GM12878 (cell line): ENCODE results near the gene PTGR3. TPM values are rescaled to one million over a fixed set of nuclear protein-coding genes. Genes with fewer than 3 reads are reported as not detected.

Experiments used
- ATAC-seq: fragments of 200-7000 bp; cut with Tn5 transposase; 3 replicates; pipeline ENCODE4 v1.9.1; 2020; ENCODE audit warnings: mild to moderate bottlenecking, moderate library complexity
- BruUV-seq: library from RNA; stranded (reverse); fragments of 400-500 nt; replicated peaks from 2 replicates; lab custom pipeline; 2021; lab: Mats Ljungman, UMichigan
- CTCF ChIA-PET: fragments of 300-600 bp; sonication (Branson Sonifier 250); formaldehyde crosslinking; extraction: SDS; loops from one replicate; lab custom pipeline; 2021; ENCODE audit warnings: inconsistent platforms; lab: Yijun Ruan, JAX
- POLR2A ChIA-PET: fragments of 350-600 bp; formaldehyde crosslinking; extraction: SDS; loops from one replicate; lab custom pipeline; 2021; ENCODE audit warnings: inconsistent platforms; lab: Charles Lee
- RAD21 ChIA-PET: fragments of 300-600 bp; sonication (Branson Sonifier 250); formaldehyde crosslinking; loops from one replicate; lab custom pipeline; 2023; ENCODE audit warnings: antibody characterized with exemption; ENCODE audit not compliant: unreplicated experiment; lab: Charles Lee
- SMC1A ChIA-PET: fragments of 300-600 bp; sonication (Branson Sonifier 250); formaldehyde crosslinking; loops from one replicate; lab custom pipeline; 2023; ENCODE audit not compliant: unreplicated experiment, uncharacterized antibody; lab: Charles Lee
- DNase-seq: peaks from one replicate; pipeline ENCODE4 v3.0.0-alpha.2; 2011; ENCODE audit warnings: low read depth, low spot score
- FAIRE-seq: peaks from 3 replicates; lab custom pipeline; 2011; peaks lifted over from hg19 to GRCh38; lab: Jason Lieb, UNC
- H2AFZ ChIP-seq: 2 replicates; pipeline ENCODE4 v1.6.0; 2011; ENCODE audit warnings: low read depth, low read length, control low read depth; ENCODE audit not compliant: control insufficient read depth
- H3K27ac ChIP-seq: 2 replicates; pipeline ENCODE4 v1.5.1; 2011; ENCODE audit warnings: control low read depth; ENCODE audit not compliant: control insufficient read depth, insufficient read depth
- H3K27me3 ChIP-seq, 2 experiments: replicated peaks in 1 of 2; 2 replicates each; pipeline versions ENCODE4 v1.6.0 to v1.6.1; 2011; ENCODE audit warnings: low read length in 1 of 2; ENCODE audit not compliant: control insufficient read depth in 2 of 2, insufficient read depth in 2 of 2
- H3K36me3 ChIP-seq, 2 experiments: 2 replicates each; pipeline ENCODE4 v1.5.1; 2011; ENCODE audit warnings: low read length in 1 of 2; ENCODE audit not compliant: control insufficient read depth in 2 of 2, insufficient read depth in 2 of 2
- H3K4me1 ChIP-seq: 2 replicates; pipeline ENCODE4 v1.6.1; 2011; ENCODE audit warnings: mild to moderate bottlenecking, low read length, moderate library complexity, mixed read lengths; ENCODE audit not compliant: control insufficient read depth, insufficient read depth
- H3K4me2 ChIP-seq: 2 replicates; pipeline ENCODE4 v1.6.0; 2011; ENCODE audit warnings: control low read depth; ENCODE audit not compliant: control insufficient read depth, insufficient read depth
- H3K4me3 ChIP-seq: fragments of 200-600 bp; sonication (generic); 2 replicates; pipeline ENCODE4 v1.5.1; 2016
- H3K79me2 ChIP-seq: 2 replicates; pipeline ENCODE4 v1.6.0; 2011; ENCODE audit warnings: low read length; ENCODE audit not compliant: control insufficient read depth, insufficient read depth
- H3K9ac ChIP-seq: 2 replicates; pipeline ENCODE4 v1.8.0; 2011; ENCODE audit warnings: low read length, control low read depth, mixed read lengths; ENCODE audit not compliant: control insufficient read depth, insufficient read depth
- H3K9me3 ChIP-seq: replicated peaks from 3 replicates; pipeline ENCODE4 v1.5.1; 2011; ENCODE audit warnings: mild to moderate bottlenecking, low read length; ENCODE audit not compliant: control insufficient read depth, insufficient read depth
- H4K20me1 ChIP-seq: 2 replicates; pipeline ENCODE4 v1.6.0; 2011; ENCODE audit not compliant: control insufficient read depth, insufficient read depth
- BCL11A ChIP-seq: IDR thresholded peaks from 2 replicates; pipeline ENCODE4 v1.6.1; 2011; ENCODE audit warnings: low read depth, low read length
- CBX5 ChIP-seq: sonication (generic); IDR thresholded peaks from 2 replicates; pipeline ENCODE4 v1.6.1; 2016; ENCODE audit warnings: low read depth, moderate library complexity, mild to moderate bottlenecking, inconsistent platforms
- EZH2 ChIP-seq: IDR thresholded peaks from 2 replicates; pipeline ENCODE4 v1.6.1; 2012; ENCODE audit warnings: low read depth, mild to moderate bottlenecking, control low read depth, inconsistent platforms, low read length, borderline replicate concordance; ENCODE audit not compliant: control insufficient read depth
- MEF2A ChIP-seq: IDR thresholded peaks from 2 replicates; pipeline ENCODE4 v1.6.1; 2011; ENCODE audit warnings: low read depth, mild to moderate bottlenecking, low read length, moderate library complexity; ENCODE audit not compliant: insufficient read depth
- NBN ChIP-seq: fragments of 450-650 bp; IDR thresholded peaks from 2 replicates; pipeline ENCODE4 v1.6.1; 2016
- NFXL1 ChIP-seq: fragments of 450-650 bp; IDR thresholded peaks from 2 replicates; pipeline ENCODE4 v1.6.1; 2017; ENCODE audit warnings: antibody characterized with exemption, mild to moderate bottlenecking, borderline replicate concordance
- NR2C1 ChIP-seq: fragments of 450-650 bp; IDR thresholded peaks from 2 replicates; pipeline ENCODE4 v1.6.1; 2017; ENCODE audit warnings: antibody characterized with exemption, mild to moderate bottlenecking, moderate library complexity
- YY1 ChIP-seq: IDR thresholded peaks from 2 replicates; pipeline ENCODE4 v1.6.1; 2011; ENCODE audit warnings: low read depth, mild to moderate bottlenecking, low read length
- ZNF274 ChIP-seq: IDR thresholded peaks from one replicate; pipeline ENCODE4 v1.8.0; 2011; ENCODE audit not compliant: insufficient read length, insufficient read depth
- WGBS: methylation state at CpG from one replicate; pipeline ENCODE4 v1.1.6; 2016; ENCODE audit warnings: low lambda C conversion rate; ENCODE audit not compliant: insufficient replicate concordance, insufficient coverage; ENCODE audit errors: missing lambda C conversion rate; 5-methylcytosine and 5-hydroxymethylcytosine counted together
- in situ Hi-C: fragments of 300-500 bp; cut with MboI; formaldehyde crosslinking; loops from 9 replicates; pipeline ENCODE4 v1.14.3; 2018; ENCODE audit warnings: mixed read lengths
- intact Hi-C: fragments of 100-400 bp; cut with micrococcal nuclease; formaldehyde crosslinking; loops from one replicate; pipeline ENCODE4 v1.14.2; 2022; ENCODE audit not compliant: unreplicated experiment
- polyA plus RNA-seq, 11 experiments: library from polyadenylated mRNA; depleted of rRNA in 4 of 11; unstranded in 6 of 11; stranded (reverse) in 5 of 11; fragments of >200 nt; fragmentation: Nextera tagmentation in 4 of 11; fragmentation: Illumina TruSeq in 1 of 11; extraction: Ambion mirVana in 4 of 11; extraction: Trizol in 1 of 11; gene quantifications; 1 replicate in 1 of 11; 2 replicates in 10 of 11; pipeline versions ENCODE4 v1.2.1 to v1.2.3, GENCODE V29; 2011 to 2016; ENCODE audit warnings: inconsistent platforms in 2 of 11, missing spikeins in 2 of 11, low read depth in 1 of 11
- total RNA-seq, 4 experiments: library from RNA; depleted of rRNA in 3 of 4; stranded (reverse); fragments of >200 nt in 3 of 4; fragmentation: Illumina TruSeq in 1 of 4; extraction: Trizol in 1 of 4; gene quantifications; 2 replicates each; pipeline versions ENCODE4 v1.2.1 to v1.2.3, GENCODE V29; 2013 to 2021

Gene PTGR3
- total and polyA plus RNA-seq, 10 of the 15 experiments (the other 5 are each of a cell fraction or from before 2014, with no cell fraction given), result 6.2 to 69.8 (median 21.9) TPM

GRCh38 chr18:75216212-75216910, 7.4 kb upstream of the PTGR3 start:
- no peak overlapping the region for H3K4me3 ChIP-seq

GRCh38 chr18:75215663-75216062, 6.7 kb upstream of the PTGR3 start:
- ChIA-PET SMC1A (interaction anchor here (1.0 to 1.9 kb wide), 5 partner anchors 10 to 48 kb away, joined by 3 to 5 read pairs (median 3); no protein-coding TSS in a partner anchor), POLR2A (interaction anchor here (1.0 kb wide), 1 partner anchor 120 kb away, joined by 5 read pairs; no protein-coding TSS in a partner anchor), CTCF (interaction anchor here (1.0 to 1.5 kb wide), 2 partner anchors 28 to 566 kb away, joined by 3 to 4 read pairs; no protein-coding TSS in a partner anchor), RAD21 (interaction anchor here (0.6 kb wide), 1 partner anchor 422 kb away, joined by 3 read pairs; no protein-coding TSS in a partner anchor)
- DNase-seq, result no peak
- 0 out of 2 replicates have a peak, but pooled peaks have one; percentile 23 for TF ChIP-seq YY1
- TF ChIP-seq CBX5, result no peak
- 94% methylated on average over 4 of the region's 4 CpGs for WGBS
- H3K9me3 ChIP-seq, result no peaks in the 10 kb centered on the region
- H3K79me2 ChIP-seq, result peaks cover 35% of the 10 kb centered on the region
- no peak overlapping the region for H3K27ac ChIP-seq
- no peak overlapping the region for H3K9ac ChIP-seq
- ATAC-seq, result peak; percentile 17
- H3K4me2 ChIP-seq, result no peak overlapping the region; the same call in 1 of the 2 replicates
- BruUV-seq, result no TSS peak
- no peaks in the 10 kb centered on the region for H4K20me1 ChIP-seq
- no peaks in the 10 kb centered on the region for H3K27me3 ChIP-seq
- FAIRE-seq, result no peak
- in situ Hi-C loops (loop anchor here (25.0 kb wide), 1 partner anchor 1897 kb away; no protein-coding TSS in a partner anchor), intact Hi-C loops (loop anchor here (5.0 kb wide), 1 partner anchor 47 kb away; no protein-coding TSS in a partner anchor)
- peaks cover 10% of the 10 kb centered on the region; the same call in 1 of the 2 replicates for H3K4me1 ChIP-seq
- H3K36me3 ChIP-seq, result no peaks in the 10 kb centered on the region
- H2AFZ ChIP-seq, result no peak overlapping the region
- H3K4me3 ChIP-seq, result no peak overlapping the region

More at GRCh38 chr18:75216212-75216910, 7.4 kb upstream of the PTGR3 start:
- Histone ChIP-seq H3K36me3 (no peaks in the 10 kb centered on the region), H3K9ac (no peak overlapping the region), H3K27ac (0 out of 2 replicates have a peak overlapping the region, but pooled peaks have one; percentile 4), H2AFZ (no peak overlapping the region), H3K9me3 (no peaks in the 10 kb centered on the region), H3K27me3 (no peaks in the 10 kb centered on the region), H3K79me2 (peaks cover 31% of the 10 kb centered on the region), H3K4me1 (peaks cover 10% of the 10 kb centered on the region; the same call in 1 of the 2 replicates), H4K20me1 (no peaks in the 10 kb centered on the region), H3K4me2 (peak overlapping the region; percentile 22; the same call in 1 of the 2 replicates)
- DNase-seq (no peak), FAIRE-seq (no peak), ATAC-seq (peak; percentile 41)
- ChIA-PET POLR2A (no interaction called here), CTCF (interaction anchor here (1.0 to 1.5 kb wide), 2 partner anchors 28 to 566 kb away, joined by 3 to 4 read pairs; no protein-coding TSS in a partner anchor), SMC1A (interaction anchor here (1.0 to 1.9 kb wide), 4 partner anchors 11 to 43 kb away, joined by 3 to 5 read pairs (median 4); no protein-coding TSS in a partner anchor), RAD21 (interaction anchor here (0.8 kb wide), 1 partner anchor 9 kb away, joined by 3 read pairs; no protein-coding TSS in a partner anchor)
- in situ Hi-C loops, result loop anchor here (25.0 kb wide), 1 partner anchor 1896 kb away; no protein-coding TSS in a partner anchor
- TF ChIP-seq NBN, result no peak
- TF ChIP-seq NFXL1, result no peak
- no peak for TF ChIP-seq EZH2
- no peak for TF ChIP-seq MEF2A
- TF ChIP-seq ZNF274, result no peak
- no peak for TF ChIP-seq BCL11A
- no peak for TF ChIP-seq NR2C1
- intact Hi-C loops, result loop anchor here (5.0 kb wide), 1 partner anchor 46 kb away; no protein-coding TSS in a partner anchor
- 83% methylated on average over 7 of the region's 7 CpGs for WGBS
- BruUV-seq, result no TSS peak
